Endothelial cell of hepatic sinusoid (primary cell): Measurements from ENCODE around the gene DLX2.
"Not testable (repeated sequence)": the region's sequence is repeated elsewhere in the genome, so short reads cannot be mapped to it uniquely, and the experiment has no call there.

Experiments
- in situ Hi-C: cut with HindIII; loops from 2 replicates; pipeline ENCODE4 v1.10.0; 2017; ENCODE audit warnings: low sequenced_read_pairs

The DLX2 gene

GRCh38 chr2:172062402-172063004, 40.2 kb downstream of the DLX2 start:
- in situ Hi-C loops, result no loop called here

- in situ Hi-C loops, result not testable (repeated sequence)
Observed at GRCh38 chr2:172060118-172060517, 42.6 kb downstream of the DLX2 start.

- in situ Hi-C loops, result no loop called here
Observed at GRCh38 chr2:172058660-172059059, 44.0 kb downstream of the DLX2 start.

DNA sequence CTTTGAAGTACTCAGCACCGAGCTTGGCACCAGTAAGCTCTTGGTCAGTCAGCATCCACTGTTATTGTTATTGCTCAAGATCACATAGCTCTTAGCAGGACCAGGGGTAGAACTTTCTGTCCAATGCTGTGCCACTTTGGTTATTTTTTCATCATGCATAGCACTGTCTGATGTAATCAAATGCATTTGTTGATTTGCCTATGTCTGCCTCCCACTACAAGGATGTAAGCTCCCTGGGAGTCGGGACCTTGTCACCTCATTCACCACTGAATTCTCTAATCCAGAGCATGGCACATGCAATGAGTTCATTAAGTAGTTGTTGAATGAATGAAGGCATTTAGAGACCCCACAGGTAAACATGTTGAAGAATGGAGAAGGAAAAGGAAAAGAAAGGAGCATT, 46.4 kb downstream of the DLX2 start:
- in situ Hi-C loops, result no loop called here

GRCh38 chr2:172053486-172053885, 49.2 kb downstream of the DLX2 start:
- in situ Hi-C loops, result no loop called here

- in situ Hi-C loops, result no loop called here
Observed at GRCh38 chr2:172052000-172052983, 50.4 kb downstream of the DLX2 start.

DNA sequence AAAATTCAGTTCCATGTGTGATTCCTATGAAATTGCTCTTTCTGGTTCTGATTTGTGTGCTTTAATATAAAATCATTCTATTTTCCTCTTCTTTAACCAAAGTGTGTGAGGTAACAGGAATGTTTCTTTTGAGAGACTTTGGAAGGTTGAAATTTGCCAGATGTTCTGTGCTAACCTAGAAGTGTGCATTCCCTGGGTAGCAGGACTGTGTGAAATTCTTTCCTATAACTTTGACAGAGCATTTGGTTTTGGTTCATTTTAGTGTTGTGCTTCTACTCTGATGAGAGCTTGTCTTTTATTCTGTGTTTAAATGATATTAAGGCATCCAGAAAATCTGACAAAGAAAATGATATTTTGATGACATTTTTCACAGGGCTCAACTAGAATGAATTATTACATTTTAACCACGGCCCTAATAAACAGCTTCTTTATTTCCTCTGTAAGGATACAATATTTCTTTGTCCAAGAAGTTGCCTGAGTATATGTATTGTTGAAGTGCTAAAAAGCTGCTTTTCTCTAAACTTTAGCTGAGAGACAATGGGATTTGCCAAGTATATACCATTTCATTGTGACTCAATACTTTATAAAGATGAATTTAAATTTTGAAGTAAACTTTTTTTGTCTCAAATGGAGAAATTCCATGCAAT, 52.1 kb downstream of the DLX2 start:
- in situ Hi-C loops, result no loop called here

- in situ Hi-C loops, result no loop called here
Observed at GRCh38 chr2:172049567-172050120, 53.1 kb downstream of the DLX2 start.
